ENCODE data around the gene MEF2C.

GRCh38 chr5:88834131-88834462, 48.9 kb downstream of the MEF2C start:
- TF ChIP-seq CTCF (IDR thresholded peaks at IDR 0.05) (no peak), POLR2A (IDR thresholded peaks at IDR 0.05) (no peak), POLR2AphosphoS5 (IDR thresholded peaks at IDR 0.05) (no peak)
